ENCODE results near the gene TTPAL.
A peak's percentile ranks its signal among the peaks of the same experiment; 100 is the strongest.

TTPAL gene

DNA sequence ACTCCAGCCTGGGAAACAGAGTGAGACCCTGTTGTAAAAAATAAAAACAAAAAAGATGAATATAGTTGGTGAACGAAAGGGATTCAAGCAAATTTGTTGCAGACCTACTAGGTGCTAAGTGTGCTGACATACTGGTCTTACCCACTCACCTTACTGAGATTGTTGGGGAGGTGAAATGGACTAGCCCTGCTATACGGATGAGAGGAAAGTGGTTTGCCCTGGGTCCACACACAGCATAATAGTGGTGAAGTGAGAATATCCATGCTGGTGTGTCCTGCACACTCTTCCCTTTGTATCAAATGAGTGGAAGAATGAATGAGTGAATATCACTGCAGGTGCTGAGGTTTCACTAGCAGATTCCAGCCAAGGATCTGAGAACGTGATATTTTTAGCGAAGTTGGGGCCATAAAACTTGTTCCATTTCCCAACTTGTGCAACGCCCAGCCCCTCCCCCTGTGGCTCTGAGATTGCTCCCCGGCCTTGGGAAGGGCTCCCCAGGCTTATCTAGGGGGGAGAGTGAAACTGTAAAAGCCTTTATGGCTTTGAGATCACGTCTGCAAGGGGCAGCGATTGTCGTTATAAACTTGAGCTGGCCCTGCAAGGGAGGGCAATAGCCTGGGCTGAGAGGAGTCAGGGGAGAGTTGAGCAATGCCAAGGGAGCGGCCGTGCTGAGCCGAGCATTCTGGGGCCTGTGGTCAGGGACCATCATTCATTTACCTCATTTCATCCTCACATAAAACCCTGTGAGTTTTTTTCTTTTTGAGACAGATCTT is 33.2 kb upstream of the TTPAL start:
- DNase-seq, result no peak

DNA sequence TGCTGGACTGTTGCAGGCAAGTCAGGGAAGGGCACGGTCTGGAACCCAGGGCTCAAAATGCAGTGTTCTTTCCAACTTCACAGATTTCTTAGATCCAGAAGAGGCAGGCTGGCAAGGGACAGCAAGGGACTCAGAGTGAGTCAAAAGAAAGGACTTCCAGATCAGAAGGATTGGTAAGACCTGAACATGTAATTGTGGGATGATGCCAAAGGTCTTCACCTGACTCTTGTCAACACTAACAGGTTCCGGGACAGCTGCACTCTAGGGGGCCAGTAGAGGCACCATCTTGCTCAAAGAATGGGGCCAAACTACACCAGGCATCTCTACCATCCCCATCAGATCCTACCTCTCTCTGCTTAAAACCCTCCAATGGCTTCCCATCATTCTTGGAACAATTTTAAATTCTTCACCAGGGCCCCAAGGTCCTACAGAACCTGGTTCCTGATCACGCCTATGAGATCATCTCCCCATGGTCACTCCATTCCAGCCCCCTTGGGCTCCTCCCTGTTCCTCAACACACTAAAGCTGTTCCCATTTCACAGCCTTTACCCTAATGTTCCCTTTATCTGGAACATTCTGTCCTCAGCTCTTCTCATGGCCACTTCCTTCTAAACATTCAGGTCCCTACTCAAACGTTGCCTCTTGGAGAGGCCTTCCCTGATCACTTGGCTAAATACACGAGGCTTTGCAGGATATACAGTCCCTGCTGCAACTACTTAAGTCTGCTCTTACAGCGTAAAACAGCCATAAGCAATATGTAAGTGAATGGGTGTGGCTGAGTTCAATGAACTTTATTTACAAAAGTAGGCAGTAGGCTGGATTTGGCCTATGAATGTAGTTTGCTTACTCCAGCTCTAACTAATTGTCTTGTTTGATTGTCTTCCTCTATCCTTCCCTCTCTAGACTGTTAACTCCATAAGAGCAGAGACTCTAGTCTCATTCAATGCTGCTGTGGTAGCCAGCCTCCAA is 29.6 kb upstream of the TTPAL start:
- no peak for DNase-seq

DNA sequence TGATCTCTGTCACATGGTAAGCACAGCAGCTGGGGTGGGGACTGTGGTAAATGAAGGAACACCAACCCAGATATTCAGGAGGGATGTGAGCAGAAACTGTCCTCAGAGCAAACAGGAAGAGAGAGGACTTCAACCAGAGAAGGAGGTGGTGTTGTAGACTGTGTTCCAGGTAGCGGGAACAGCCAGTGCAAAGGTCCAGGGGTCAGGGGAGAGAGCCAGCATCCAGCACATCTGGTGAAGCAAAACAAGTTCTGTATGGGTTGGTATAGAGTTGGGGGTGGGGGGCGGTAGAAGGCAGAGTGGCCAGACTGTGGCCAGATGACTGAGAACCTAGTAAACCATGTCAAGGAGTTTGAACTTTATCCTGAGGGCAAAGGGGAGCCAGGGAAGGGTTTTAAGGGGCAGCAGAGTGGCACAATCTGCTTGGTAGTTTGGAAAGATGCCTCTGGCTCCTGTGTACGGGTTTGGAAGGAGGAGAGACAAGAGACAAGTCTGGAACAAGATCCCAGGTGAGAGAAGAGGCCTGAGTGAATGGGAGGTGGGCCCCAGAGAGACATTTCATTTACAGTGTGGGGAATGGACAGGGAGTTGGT is 27.8 kb upstream of the TTPAL start:
- DNase-seq, result no peak

DNA sequence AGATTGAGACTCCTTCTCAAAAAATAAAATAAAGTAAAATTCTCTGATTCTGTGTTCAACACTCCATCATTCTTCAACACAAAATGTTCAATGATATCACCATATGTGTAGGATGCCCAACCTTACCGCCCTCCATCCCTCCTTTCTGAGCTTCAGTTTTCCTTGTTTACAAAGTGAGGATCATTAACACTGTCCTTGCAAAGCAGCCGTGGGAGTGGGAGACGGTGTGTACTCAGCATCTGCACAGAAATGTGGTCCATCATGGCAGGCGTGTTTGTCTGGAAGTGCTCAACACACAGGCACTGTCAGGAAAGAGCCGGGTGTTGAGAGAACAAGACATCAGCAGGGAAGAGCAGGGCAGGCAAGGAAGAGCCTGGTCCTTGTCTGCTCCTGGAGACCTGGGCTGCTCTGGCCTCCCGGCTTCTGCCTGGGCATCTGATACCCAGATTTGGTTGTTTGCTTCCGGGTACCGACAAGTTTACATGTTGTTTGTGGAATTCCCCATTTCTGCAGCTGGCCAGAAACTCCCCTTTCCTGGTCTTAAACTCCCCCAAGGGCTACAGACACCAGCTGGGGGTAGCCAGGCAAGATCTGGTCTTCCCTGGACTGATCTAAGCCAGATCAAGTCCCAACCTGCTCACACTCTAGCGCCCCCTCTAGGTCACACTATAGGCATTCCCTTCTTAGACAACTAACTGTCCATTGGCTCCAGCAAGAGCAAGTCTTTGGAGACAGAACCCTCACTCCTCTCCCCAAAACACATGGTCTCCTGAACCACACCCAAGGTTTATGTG is 26.7 kb upstream of the TTPAL start:
- no peak for DNase-seq

DNA sequence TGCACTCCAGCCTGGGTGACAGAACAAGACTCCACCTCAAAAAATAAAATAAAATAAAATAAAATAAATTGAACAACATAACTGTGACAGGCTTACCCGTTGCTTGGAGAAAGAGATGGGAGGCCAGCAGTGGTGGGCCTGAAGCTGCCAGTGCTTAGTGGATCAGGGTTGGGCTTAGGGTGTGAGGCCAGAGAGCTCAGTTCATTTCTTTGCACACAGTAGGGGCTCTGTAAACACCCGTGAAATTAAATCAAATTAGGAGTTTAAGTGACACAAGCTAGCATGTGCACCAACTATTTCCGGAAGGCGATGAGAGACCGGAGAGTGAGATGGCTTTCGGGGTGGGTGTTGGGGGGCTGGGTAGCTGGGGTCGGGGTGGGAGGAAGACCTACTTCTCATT is 25.8 kb upstream of the TTPAL start:
- no peak for DNase-seq

DNA sequence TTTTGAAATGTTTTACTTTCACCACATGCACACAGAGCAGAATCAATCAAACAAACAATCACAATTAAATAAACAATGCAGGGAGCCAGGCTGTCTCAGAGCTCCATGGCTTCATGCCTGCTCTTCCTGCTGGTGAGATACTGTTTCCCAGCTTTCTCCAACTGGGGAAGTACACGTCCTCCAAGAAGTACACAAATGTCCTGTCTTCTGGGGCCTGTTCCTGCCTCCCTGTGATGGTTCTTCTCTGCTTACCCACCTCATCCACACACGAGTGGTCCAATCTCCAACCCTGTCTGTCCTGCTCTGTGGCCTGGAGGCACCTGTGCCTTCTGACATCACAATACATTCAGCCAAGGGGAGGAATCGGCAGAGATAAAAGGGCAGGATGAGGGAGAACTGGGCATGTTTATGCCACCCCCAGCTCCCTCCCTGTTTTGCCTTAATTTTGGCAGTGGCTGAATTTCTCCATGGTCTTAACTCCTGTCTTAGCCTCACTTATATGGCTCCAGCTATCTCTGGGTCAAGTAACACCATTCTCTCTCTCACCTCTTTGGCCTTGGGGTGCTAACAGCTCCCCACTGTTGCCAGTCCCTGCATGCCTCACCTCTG is 25.3 kb upstream of the TTPAL start:
- no peak for DNase-seq

DNA sequence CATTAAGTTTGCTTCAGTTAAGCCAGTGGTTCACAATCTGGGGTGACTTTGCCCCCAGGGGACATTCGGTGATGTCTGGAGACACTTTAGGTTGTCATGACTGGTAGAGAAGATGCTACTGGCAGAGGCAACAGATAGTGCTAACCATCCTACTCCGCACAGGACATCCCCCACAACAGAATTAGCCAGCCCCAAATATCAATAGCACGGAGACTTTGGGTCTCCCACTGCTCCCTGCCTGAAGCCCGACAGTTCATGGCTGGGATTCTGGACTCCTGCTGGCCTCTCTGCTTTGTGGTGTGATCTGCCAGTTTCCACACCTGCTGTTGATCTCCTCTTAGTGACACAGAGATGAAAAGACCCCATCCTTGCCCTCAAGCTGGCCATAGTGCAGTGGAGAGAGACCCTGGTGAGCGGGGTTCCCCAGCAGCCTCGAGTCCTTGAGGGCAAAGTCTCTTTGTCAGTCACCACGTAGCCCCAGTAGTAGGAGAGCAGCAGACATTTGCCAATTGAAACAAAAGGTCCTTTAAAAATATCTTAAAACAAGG is 24.7 kb upstream of the TTPAL start:
- DNase-seq, result no peak

DNA sequence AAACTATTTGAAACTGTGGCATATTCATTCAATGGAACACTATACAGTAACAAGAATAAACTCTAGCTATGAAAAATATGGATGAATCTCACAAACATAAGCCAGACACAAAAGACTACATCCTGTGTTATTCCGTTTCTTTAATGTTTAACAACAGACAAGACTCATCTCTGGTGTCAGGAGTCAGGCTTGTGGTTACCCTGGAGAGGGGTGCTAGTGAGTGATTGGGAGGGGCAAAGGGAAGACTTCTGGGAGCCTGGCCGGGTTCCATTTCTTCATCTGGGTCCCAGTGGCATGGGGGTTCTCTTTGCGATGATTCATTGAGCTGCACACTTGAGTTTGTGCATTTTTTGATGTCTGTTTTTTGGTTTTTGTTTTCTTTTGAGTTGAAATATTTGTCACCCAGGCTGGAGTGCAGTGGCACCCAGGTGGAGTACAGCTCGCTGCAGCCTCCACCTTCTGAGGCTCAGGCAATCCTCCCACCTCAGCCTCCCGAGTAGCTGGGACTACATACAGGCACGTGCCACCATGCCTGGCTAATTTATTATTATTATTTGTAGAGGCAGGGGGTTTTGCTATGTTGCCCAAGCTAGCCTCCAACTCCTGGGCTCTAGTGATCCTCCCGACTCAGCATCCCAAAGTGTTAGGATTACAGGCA is 21.2 kb upstream of the TTPAL start:
- no peak for DNase-seq

DNA sequence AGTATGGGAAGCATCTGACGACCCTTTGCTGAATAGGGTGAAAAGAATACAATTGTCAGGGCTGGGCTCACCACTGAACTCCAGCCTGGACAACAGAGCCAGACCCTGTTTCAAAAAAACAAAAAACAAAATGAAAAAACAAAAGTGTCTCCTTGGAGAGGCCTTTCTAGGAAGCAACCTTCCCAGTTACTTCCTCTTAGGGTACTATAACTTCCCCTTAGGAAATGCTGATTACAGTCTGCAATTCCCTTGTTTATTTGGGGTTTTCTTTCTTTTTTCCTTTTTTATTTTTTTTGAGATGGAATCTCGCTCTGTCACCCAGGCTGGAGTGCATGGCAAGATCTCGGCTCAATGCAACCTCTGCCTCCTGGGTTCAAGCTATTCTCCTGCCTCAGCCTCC is 20.5 kb upstream of the TTPAL start:
- no peak for DNase-seq

DNA sequence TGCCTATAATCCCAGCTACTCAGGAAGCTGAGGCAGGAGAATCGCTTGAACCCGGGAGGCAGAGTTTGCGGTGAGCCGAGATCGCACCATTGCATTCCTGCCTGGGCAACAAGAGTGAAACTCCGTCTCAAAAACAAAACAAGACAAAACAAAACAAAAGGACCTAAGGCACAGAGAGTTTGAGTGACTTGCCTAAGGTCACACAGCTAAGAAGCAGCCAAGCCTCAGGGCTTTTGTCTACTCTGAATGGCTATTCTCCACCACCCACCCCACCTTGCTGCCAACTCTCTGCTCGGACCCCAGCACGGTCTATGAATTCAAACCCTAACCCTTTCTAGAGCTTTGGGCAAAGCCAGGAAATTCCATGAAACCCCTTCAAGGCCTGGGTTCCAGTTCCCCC is 19.1 kb upstream of the TTPAL start:
- no peak for DNase-seq

DNA sequence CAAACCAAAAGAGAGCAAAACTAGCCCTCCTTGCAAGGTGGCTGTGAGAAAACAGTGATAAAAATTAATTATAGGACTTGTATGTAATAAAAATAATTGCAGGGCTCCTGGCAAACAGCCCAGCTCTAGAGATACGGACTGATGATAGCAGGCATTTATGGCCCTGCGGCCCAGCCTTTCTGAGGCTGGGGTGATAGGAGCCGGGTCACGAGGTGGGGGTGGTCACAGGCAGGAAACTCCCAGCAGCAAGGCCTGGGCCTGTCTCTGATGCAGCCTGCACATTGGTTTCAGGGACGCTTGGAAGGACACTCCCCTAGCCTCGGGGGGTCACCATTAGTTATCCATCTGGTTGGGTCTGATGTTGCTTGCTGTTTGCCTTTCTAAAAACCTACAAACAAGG is 18.7 kb upstream of the TTPAL start:
- DNase-seq, result peak; percentile 85

DNA sequence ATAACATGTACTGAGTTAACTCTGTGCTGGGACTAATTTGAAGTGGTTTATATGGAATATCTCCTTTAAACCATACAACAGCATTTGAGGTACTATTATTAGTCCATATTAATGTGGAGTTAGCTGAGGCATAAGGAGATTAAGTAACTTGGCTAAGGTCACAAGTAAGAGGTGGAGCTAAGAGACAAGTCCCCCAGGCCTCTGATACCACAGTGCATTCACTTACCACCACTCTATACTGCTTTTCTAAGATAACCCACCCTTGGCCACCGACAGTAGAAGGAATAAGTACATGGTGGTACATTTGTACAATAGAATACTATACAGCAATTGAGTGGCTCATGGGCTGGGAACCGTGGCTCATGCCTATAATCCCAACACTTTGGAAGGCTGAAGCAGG is 16.4 kb upstream of the TTPAL start:
- DNase-seq, result no peak

DNA sequence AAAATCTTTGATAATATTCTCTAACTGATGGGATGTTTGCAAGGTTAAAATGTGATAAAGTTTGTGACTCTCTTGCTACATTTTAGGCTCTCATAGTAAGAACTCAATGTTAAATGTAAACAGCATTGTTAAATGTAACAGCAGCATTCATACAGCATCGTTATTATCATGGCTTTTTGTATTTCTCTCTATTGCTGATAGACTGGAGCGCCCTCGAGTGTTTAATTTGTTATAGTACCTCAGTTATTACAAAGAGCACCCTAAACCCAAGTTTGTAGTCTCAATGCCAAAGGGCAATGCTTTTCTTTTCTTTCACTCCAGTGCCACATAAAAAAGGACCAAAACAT is 14.9 kb upstream of the TTPAL start:
- DNase-seq, result no peak

DNA sequence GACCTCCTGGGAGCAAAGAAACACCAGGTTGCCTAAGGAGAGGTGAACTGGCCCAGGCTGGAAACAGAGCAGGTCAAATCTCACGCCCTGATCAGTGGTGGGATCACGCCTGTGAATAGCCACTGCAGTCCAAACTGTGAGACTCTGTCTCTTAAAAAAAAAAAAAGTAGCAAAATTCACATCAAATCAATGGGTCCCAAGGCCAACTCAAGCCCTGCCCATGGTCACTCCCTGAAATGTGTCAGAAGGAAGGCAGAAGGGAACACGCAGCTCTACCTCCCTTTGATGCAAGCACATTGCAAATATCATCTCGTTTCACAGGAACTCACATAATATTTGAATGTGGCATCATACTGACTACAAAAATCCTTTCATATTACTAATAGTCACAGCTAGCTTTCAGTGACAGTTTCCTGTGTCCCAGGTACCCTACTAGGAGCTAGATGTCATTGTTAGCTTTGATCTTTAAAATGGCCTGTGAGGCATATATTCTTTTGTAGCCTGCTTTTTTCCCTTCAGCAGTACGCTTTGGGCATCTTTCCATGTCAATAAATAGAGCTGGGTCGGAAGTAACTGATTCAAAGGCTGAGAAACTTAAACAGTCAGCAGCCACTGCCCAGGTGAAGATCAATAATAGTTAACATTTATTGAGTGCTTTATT is 14.4 kb upstream of the TTPAL start:
- DNase-seq, result no peak

DNA sequence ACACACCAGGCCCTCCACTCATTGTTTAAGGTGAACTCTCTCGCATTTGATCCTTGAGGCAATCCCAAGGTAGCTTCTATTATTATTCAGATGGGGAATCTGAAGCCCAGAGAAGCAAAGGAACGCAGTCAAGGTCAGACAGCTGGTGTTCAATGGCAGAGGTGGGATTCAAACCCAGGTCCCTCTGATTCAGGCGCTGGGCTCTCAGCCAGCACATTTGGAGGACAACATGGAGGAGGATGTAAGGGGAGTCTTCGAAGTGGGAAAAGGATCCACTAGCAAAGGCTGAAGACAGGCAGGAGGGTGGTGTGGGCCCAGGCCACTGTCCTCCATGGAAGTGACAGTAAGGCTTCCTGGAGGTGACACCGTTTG is 13.9 kb upstream of the TTPAL start:
- DNase-seq, result no peak

DNA sequence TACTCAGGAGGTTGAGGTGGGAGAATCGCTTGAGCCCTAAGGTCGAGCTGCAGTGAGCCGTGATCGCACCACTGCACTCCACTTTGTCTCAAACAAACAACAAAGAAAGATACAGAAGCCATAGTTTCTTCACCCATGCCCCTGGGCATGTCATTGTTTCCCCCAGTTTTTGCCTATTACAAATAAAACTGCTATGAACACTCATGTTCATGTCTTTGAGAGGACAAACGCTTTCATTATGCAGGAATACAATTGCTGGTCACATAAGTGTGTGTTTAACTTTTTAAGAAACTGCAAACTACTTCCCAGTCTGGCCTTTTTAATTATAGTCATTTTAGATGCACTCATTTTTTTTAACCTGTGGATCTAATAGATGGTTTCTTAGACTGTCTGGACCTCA is 12.2 kb upstream of the TTPAL start:
- DNase-seq, result no peak

DNA sequence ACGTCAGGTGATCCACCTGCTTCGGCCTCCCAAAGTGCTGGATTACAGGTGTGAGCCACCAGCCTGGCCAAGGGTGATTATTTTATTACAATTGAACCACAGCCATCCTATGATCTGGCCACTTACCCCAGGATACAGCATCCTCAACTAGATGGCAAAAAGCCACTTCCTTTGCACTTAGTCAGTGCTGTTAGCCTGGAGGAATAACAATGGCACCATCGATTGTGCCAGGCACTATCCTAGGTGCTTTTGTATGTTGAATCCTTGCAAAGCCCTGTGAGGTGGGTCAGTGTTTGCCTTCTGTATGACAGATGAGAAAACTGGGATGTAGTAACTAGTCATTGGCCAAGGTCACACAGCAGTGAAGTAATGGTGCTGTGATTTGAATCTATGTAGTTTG is 11.2 kb upstream of the TTPAL start:
- DNase-seq, result no peak

DNA sequence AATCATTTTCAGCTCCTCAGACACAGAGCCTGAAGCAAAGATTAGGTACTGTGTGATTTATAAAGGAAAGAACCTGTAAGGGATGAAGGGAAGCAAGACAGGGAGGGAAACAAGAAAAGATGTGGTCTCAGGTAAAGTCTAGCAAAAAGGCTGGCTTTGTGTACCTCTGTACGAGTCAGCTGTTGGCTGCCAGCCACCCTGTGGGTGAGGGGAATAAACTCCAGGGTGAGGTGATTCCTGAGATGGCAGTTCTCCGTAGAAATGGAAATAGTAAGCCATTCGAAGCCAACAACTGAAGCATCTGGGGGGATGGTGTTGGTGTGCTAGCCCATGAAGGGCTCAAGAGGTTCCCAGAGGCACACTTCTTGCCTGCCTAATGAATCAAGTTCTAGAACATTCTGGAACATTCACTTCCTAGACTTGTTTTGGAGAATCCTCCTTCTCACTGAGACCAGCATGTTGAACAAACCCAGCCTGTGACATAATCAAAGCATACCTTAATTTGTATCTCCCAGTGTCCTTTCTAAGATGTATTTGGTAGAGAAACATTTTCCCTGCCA is 10.6 kb upstream of the TTPAL start:
- DNase-seq, result no peak

DNA sequence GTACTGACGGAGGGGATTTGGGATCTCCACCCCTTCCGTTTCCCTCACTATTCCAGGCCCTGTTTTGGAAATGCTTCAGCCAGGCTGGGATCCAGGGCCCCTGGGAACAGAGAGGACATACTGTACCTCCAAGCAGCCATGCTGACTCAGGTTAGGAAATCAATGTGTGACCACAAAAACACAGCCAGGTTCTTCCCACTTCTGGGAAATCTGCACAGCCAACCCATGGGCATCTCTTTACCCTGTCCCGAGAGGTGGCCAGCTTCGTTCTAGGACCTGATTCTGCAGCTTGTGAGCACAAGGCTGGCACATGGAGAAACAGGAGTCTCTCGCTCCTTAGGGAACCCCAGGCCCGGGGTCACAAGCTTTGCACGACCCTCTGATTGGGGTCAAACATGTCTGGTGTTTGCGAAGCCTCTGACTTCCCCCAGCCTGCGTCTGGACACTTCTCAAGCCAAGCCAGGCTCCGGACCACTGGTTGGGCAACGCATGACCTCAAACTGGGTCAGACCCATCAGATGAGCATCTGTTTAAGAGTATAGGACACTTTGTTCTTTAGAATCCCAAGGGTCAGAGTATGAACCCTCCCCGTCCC is 8.3 kb upstream of the TTPAL start:
- no peak for DNase-seq

DNA sequence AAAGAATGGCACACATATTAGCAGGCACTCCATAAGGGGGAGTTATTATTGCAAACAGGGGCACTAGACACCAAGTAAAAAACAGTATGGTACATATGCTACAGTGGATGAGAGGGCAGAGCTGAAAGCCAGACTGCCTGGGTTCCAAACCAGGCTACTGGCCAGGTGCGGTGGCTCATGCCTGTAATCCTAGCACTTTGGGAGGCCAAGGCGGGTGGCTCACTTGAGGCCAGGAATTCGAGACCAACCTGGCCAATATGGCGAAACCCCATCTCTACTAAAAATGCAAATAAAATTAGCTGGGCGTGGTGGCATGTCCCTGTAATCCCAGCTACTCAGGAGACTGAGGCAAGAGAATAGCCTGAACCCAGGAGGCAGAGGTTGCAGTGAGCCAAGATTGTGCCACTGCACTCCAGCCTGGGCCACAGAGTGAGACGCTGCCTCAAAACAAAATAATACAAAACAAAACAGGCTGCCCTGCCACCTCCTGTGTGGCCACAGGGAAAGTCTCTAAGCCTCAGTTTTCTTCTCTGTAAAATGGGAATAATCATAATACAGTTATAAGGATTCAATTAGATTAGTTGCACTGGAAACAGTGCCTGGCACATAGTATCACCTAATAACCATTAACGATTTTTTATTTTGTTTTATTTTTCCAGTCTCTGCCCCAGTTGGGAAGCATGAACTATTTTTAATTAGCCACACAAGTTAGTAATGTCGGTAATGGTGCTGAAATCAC is 7.5 kb upstream of the TTPAL start:
- no peak for DNase-seq
